OCI-LY7 (cell line): Measurements from ENCODE around the gene PKM. TPM values are rescaled to one million over a fixed set of nuclear protein-coding genes. Genes with fewer than 3 reads are reported as not detected.

Source experiments
- BruUV-seq: library from RNA; stranded (reverse); fragments of 400-500 nt; replicated peaks from 2 replicates; lab custom pipeline; 2021; lab: Mats Ljungman, UMichigan
- CTCF ChIA-PET: fragments of 300-600 bp; sonication (Branson Sonifier 250); formaldehyde crosslinking; loops from one replicate; lab custom pipeline; 2022; ENCODE audit warnings: antibody characterized with exemption; ENCODE audit not compliant: unreplicated experiment; lab: Charles Lee
- POLR2A ChIA-PET: fragments of 300-600 bp; sonication (Branson Sonifier 250); formaldehyde crosslinking; loops from one replicate; lab custom pipeline; 2022; ENCODE audit warnings: antibody characterized with exemption; lab: Charles Lee
- DNase-seq: peaks from one replicate; pipeline ENCODE4 v3.0.0-alpha.2; 2015; ENCODE audit warnings: low spot score
- H2AFZ ChIP-seq: fragments of 200-600 bp; sonication (generic), shearing (Covaris generic); 2 replicates; pipeline ENCODE4 v1.6.1; 2014; ENCODE audit warnings: mild to moderate bottlenecking, antibody characterized with exemption, low read length, moderate library complexity
- H3K27ac ChIP-seq: fragments of 200-600 bp; sonication (generic); 2 replicates; pipeline ENCODE4 v1.5.1; 2014; ENCODE audit warnings: mixed run types, low read depth, mild to moderate bottlenecking, moderate library complexity, low read length, inconsistent platforms; ENCODE audit not compliant: poor library complexity, severe bottlenecking
- H3K36me3 ChIP-seq: fragments of 200-600 bp; sonication (generic); 2 replicates; pipeline ENCODE4 v1.6.1; 2014; ENCODE audit warnings: mild to moderate bottlenecking, antibody characterized with exemption, low read length, moderate library complexity, mixed read lengths; ENCODE audit not compliant: insufficient read depth
- H3K4me1 ChIP-seq: fragments of 200-600 bp; sonication (generic); 2 replicates; pipeline ENCODE4 v1.5.1; 2014; ENCODE audit warnings: mild to moderate bottlenecking, low read length; ENCODE audit not compliant: insufficient read depth, poor library complexity, severe bottlenecking
- H3K4me2 ChIP-seq: fragments of 200-600 bp; sonication (generic); 2 replicates; pipeline ENCODE4 v1.6.1; 2014; ENCODE audit warnings: mild to moderate bottlenecking, low read length
- H3K4me3 ChIP-seq: fragments of 200-600 bp; sonication (generic); 2 replicates; pipeline ENCODE4 v1.5.1; 2014; ENCODE audit warnings: mild to moderate bottlenecking, low read depth, low read length; ENCODE audit not compliant: poor library complexity, severe bottlenecking
- H3K79me2 ChIP-seq: fragments of 200-600 bp; sonication (generic); 2 replicates; pipeline ENCODE4 v1.6.1; 2016; ENCODE audit warnings: low read depth, mild to moderate bottlenecking, low read length, moderate library complexity, mixed read lengths; ENCODE audit not compliant: insufficient read depth
- H3K9me2 ChIP-seq: fragments of 200-600 bp; sonication (generic); 2 replicates; pipeline ENCODE4 v1.6.1; 2016; ENCODE audit warnings: mild to moderate bottlenecking, low read length, mixed read lengths; ENCODE audit not compliant: insufficient read depth
- H3K9me3 ChIP-seq: fragments of 200-600 bp; sonication (generic); 2 replicates; pipeline ENCODE4 v1.6.1; 2014; ENCODE audit warnings: mild to moderate bottlenecking, mixed run types, low read length, mixed read lengths
- H4K20me1 ChIP-seq: fragments of 200-600 bp; sonication (generic); 2 replicates; pipeline ENCODE4 v1.6.1; 2014; ENCODE audit warnings: mild to moderate bottlenecking, antibody characterized with exemption, low read length, moderate library complexity, mixed read lengths; ENCODE audit not compliant: insufficient read depth
- EZH2phosphoT487 ChIP-seq: fragments of 200-600 bp; sonication (generic); IDR thresholded peaks from 2 replicates; pipeline ENCODE4 v1.6.1; 2018; ENCODE audit warnings: low read depth, borderline replicate concordance, mild to moderate bottlenecking, mixed run types, antibody characterized with exemption, low read length, moderate library complexity, mixed read lengths
- intact Hi-C: fragments of 100-400 bp; cut with micrococcal nuclease; formaldehyde crosslinking; loops from one replicate; pipeline ENCODE4 v1.10.0; 2022; ENCODE audit not compliant: unreplicated experiment
- total RNA-seq, 2 experiments: library from RNA; depleted of rRNA in 1 of 2; stranded (reverse); fragments of >200 nt in 1 of 2; shearing (Covaris generic) in 1 of 2; gene quantifications; 2 replicates each; pipeline ENCODE4 v1.2.3, GENCODE V29; 2014 to 2022
- TF ChIP-seq, protein P1 (sequence below): fragments of 200-600 bp; sonication (generic); conservative IDR thresholded peaks from 2 replicates; pipeline ENCODE4 v1.5.1; 2014; ENCODE audit warnings: mild to moderate bottlenecking, antibody characterized with exemption, low read length, moderate library complexity, mixed read lengths

The PKM gene
- total RNA-seq, 2 experiments from 2014 or later = 917 to 1,131 TPM

DNA sequence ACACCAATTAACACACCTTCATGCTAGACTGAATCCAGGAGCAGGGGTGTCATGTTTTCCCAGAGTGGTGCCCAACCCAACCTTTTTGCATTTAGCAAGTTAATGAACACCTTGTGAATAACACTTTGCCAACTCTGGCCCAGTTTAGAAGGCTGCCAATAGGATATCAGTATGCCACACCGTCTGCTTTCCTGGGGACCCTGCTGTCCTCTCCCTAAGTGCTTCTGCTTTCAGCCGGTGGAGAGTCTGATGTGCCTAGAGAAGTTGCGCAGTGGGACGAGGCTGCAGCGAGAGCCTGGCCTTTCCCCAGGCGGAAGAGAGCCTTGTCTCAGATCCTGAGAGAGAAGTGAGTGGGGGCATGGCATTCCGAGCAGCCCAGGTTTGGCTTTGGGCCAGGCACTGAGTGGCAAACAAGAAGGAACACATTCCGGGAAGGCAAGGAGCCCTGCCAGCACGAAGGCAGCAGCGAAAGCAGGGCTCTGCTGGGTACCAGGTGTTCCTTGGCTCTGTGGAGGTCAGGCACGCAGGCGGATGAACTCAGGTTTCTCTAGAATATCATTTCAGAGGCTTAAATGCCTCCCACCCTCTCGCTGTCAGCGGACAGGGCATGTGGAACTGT lies 75.9 kb downstream of the PKM start:
- H3K4me3 ChIP-seq = no peak overlapping the region

DNA sequence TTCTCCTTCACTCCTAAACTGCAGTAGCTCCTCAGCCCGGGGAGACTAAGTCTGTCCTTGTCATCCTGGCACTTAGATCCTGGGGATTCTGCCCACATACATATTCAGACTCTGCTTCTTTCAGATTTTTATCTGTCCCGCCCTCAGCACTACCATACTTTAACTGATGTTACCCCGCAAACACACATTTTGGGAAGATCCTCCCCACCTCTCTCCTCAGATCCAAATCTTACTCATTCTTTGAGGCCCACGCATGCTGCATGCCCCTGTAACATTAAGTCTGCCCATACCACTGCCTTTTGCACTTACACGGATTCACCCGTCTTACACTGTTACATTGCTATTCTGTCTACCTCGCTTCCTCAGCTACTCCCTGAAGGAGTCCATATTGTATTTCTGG lies 76.7 kb downstream of the PKM start:
- TF ChIP-seq, protein P1, sequence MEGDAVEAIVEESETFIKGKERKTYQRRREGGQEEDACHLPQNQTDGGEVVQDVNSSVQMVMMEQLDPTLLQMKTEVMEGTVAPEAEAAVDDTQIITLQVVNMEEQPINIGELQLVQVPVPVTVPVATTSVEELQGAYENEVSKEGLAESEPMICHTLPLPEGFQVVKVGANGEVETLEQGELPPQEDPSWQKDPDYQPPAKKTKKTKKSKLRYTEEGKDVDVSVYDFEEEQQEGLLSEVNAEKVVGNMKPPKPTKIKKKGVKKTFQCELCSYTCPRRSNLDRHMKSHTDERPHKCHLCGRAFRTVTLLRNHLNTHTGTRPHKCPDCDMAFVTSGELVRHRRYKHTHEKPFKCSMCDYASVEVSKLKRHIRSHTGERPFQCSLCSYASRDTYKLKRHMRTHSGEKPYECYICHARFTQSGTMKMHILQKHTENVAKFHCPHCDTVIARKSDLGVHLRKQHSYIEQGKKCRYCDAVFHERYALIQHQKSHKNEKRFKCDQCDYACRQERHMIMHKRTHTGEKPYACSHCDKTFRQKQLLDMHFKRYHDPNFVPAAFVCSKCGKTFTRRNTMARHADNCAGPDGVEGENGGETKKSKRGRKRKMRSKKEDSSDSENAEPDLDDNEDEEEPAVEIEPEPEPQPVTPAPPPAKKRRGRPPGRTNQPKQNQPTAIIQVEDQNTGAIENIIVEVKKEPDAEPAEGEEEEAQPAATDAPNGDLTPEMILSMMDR = no peak
- TF ChIP-seq EZH2phosphoT487 = no peak
- Histone ChIP-seq H3K4me3 (no peak overlapping the region), H2AFZ (no peak overlapping the region), H3K4me1 (peaks cover 6% of the 10 kb centered on the region), H3K9me2 (no peaks in the 10 kb centered on the region), H3K27ac (no peak overlapping the region), H3K36me3 (no peaks in the 10 kb centered on the region), H3K9me3 (no peaks in the 10 kb centered on the region), H3K79me2 (no peaks in the 10 kb centered on the region), H3K4me2 (no peak overlapping the region), H4K20me1 (no peaks in the 10 kb centered on the region)
- intact Hi-C loops = no loop called here
- DNase-seq = no peak
- CTCF ChIA-PET = interaction anchor here (0.6 to 1.1 kb wide), 3 partner anchors 14 to 362 kb away, joined by 3 read pairs; no protein-coding TSS in a partner anchor
- POLR2A ChIA-PET = no interaction called here
- no TSS peak for BruUV-seq

More for the DNA sequence above, 75.9 kb downstream of the PKM start:
- no peak for DNase-seq
- H2AFZ ChIP-seq = peak overlapping the region; percentile 87; the same call in 1 of the 2 replicates
- H3K9me3 ChIP-seq = no peaks in the 10 kb centered on the region
- TF ChIP-seq, protein P1 = no peak
- TF ChIP-seq EZH2phosphoT487 = no peak
- intact Hi-C loops = loop anchor here (5.0 kb wide), 1 partner anchor 263 kb away; no protein-coding TSS in a partner anchor
- peak overlapping the region; percentile 73 for H3K4me2 ChIP-seq
- peaks cover 6% of the 10 kb centered on the region for H3K4me1 ChIP-seq
- H3K79me2 ChIP-seq = no peaks in the 10 kb centered on the region
- ChIA-PET POLR2A (no interaction called here), CTCF (no interaction called here)
- H3K36me3 ChIP-seq = no peaks in the 10 kb centered on the region
- H4K20me1 ChIP-seq = no peaks in the 10 kb centered on the region
- H3K27ac ChIP-seq = no peak overlapping the region
- H3K9me2 ChIP-seq = no peaks in the 10 kb centered on the region
- no TSS peak for BruUV-seq
